HUDEP-2 (cell line): Measurements from ENCODE around the gene TNNT3.

Experiments
- DNase-seq, 76 experiments: peaks; one replicate each; lab custom pipeline; 2025; ENCODE audit not compliant: unreplicated experiment in 76 of 76; lab: John Stamatoyannopoulos, UW

Gene TNNT3

GRCh38 chr11:1982873-1983600 is 63.5 kb downstream of the TNNT3 start:
- no peak for DNase-seq

GRCh38 chr11:1983601-1983961 is 64.1 kb downstream of the TNNT3 start:
- no peak for DNase-seq

- DNase-seq = no peak
Observed at GRCh38 chr11:1987024-1987423, 67.5 kb downstream of the TNNT3 start.

- no peak for DNase-seq
Observed at GRCh38 chr11:1988174-1988573, 68.7 kb downstream of the TNNT3 start.
